NB4 (cell line): ENCODE results near the gene SLC19A1.

ENCODE experiments used
- MYC ChIP-seq: IDR thresholded peaks from 2 replicates; pipeline ENCODE4 v1.6.1; 2011; ENCODE audit warnings: low read depth, low read length
- POLR2A ChIP-seq: IDR thresholded peaks from 2 replicates; pipeline ENCODE4 v1.6.1; 2011; ENCODE audit warnings: mild to moderate bottlenecking; ENCODE audit not compliant: insufficient read length; ENCODE audit errors: extremely low read depth
- TF ChIP-seq, protein P1 (sequence below): IDR thresholded peaks from 2 replicates; pipeline ENCODE4 v1.6.1; 2011; ENCODE audit warnings: low read depth, low read length
- TF ChIP-seq, protein P2 (sequence below): IDR thresholded peaks from one replicate; pipeline ENCODE4 v1.5.1; 2012; ENCODE audit warnings: low read depth, low read length

GRCh38 chr21:45481977-45482898 lies 60.0 kb downstream of the SLC19A1 start:
- TF ChIP-seq, protein P1, sequence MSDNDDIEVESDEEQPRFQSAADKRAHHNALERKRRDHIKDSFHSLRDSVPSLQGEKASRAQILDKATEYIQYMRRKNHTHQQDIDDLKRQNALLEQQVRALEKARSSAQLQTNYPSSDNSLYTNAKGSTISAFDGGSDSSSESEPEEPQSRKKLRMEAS, result no peak
- TF ChIP-seq, protein P2, sequence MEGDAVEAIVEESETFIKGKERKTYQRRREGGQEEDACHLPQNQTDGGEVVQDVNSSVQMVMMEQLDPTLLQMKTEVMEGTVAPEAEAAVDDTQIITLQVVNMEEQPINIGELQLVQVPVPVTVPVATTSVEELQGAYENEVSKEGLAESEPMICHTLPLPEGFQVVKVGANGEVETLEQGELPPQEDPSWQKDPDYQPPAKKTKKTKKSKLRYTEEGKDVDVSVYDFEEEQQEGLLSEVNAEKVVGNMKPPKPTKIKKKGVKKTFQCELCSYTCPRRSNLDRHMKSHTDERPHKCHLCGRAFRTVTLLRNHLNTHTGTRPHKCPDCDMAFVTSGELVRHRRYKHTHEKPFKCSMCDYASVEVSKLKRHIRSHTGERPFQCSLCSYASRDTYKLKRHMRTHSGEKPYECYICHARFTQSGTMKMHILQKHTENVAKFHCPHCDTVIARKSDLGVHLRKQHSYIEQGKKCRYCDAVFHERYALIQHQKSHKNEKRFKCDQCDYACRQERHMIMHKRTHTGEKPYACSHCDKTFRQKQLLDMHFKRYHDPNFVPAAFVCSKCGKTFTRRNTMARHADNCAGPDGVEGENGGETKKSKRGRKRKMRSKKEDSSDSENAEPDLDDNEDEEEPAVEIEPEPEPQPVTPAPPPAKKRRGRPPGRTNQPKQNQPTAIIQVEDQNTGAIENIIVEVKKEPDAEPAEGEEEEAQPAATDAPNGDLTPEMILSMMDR, result no peak
- no peak for TF ChIP-seq POLR2A
- no peak for TF ChIP-seq MYC
